ENCODE data around the gene GM2A. TPM values are rescaled to one million over a fixed set of nuclear protein-coding genes. Genes with fewer than 3 reads are reported as not detected.
A peak's percentile ranks its signal among the peaks of the same experiment; 100 is the strongest.

Gene GM2A
- total and polyA plus RNA-seq, 2 donors (not counting 1 experiment from before 2014, with no cell fraction given), result 29.8 to 82.7 TPM

DNA sequence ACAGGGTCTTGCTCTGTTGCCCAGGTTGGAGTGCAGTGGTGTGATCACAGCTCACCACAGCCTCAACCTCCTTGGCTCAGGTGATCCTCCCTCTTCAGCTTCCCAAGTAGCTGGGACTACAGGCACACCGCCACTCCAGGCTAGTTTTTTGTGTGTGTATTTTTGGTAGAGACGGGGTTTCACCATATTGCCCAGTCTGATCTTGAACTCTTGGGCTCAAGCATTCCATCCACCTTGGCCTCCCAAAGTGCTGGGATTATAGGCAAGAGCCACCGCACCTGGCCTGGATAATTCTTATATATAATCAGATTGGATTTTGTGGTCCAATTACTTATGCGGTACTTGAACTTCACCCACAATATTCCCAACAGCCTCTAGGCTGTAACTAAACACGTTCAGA is 48.9 kb upstream of the GM2A start:
- Histone ChIP-seq H2AFZ (ENCODE audit: insufficient read depth, low read depth, low read length, poor library complexity, severe bottlenecking) (no peak overlapping the region), H3K27me3 (replicated peaks in 1 of 4; ENCODE audit: control extremely low read depth in 1 of 4, control insufficient read depth in 3 of 4, insufficient read depth in 4 of 4, low read length in 3 of 4) (no peaks in the 10 kb centered on the region), H4K20me1 (ENCODE audit: control insufficient read depth, insufficient read depth, low read length, poor library complexity, severe bottlenecking) (no peaks in the 10 kb centered on the region), H3K4me3 (ENCODE audit: control extremely low read depth in 1 of 5, extremely low read depth in 1 of 5, insufficient read depth in 1 of 5, low read depth in 2 of 5, low read length in 4 of 5) (no peak overlapping the region), H3K4me1 (ENCODE audit: control insufficient read depth in 2 of 2, insufficient read depth in 2 of 2, low read length in 2 of 2) (peaks cover 37 to 52% of the 10 kb centered on the region in 2 donors), H3K27ac (ENCODE audit: low read length in 2 of 2) (peak overlapping the region in 1 of 2 donors; percentile 18), H3K4me2 (replicated peaks; ENCODE audit: low read depth, low read length, poor library complexity, severe bottlenecking) (no peak overlapping the region), H3K9ac (ENCODE audit: low read length) (no peak overlapping the region), H3K79me2 (ENCODE audit: control insufficient read depth, insufficient read depth, low read length) (peaks cover 64% of the 10 kb centered on the region), H3K36me3 (replicated peaks in 1 of 2; ENCODE audit: control extremely low read depth in 1 of 2, control insufficient read depth in 1 of 2, extremely low read depth in 1 of 2, insufficient read depth in 2 of 2, low read length in 1 of 2) (peaks cover 5 to 60% of the 10 kb centered on the region in 2 experiments), H3K9me3 (ENCODE audit: control extremely low read depth in 1 of 3, control insufficient read depth in 2 of 3, insufficient read depth in 1 of 3, low read length in 2 of 3) (no peaks in the 10 kb centered on the region)
- Mint-ChIP-seq H3K4me1 (peaks cover 60% of the 10 kb centered on the region), H3K27me3 (no peaks in the 10 kb centered on the region), H3K27ac (no peak overlapping the region), H3K9me3 (ENCODE audit: insufficient read depth) (no peaks in the 10 kb centered on the region), H3K4me3 (no peak overlapping the region)
- TF ChIP-seq, protein P1, sequence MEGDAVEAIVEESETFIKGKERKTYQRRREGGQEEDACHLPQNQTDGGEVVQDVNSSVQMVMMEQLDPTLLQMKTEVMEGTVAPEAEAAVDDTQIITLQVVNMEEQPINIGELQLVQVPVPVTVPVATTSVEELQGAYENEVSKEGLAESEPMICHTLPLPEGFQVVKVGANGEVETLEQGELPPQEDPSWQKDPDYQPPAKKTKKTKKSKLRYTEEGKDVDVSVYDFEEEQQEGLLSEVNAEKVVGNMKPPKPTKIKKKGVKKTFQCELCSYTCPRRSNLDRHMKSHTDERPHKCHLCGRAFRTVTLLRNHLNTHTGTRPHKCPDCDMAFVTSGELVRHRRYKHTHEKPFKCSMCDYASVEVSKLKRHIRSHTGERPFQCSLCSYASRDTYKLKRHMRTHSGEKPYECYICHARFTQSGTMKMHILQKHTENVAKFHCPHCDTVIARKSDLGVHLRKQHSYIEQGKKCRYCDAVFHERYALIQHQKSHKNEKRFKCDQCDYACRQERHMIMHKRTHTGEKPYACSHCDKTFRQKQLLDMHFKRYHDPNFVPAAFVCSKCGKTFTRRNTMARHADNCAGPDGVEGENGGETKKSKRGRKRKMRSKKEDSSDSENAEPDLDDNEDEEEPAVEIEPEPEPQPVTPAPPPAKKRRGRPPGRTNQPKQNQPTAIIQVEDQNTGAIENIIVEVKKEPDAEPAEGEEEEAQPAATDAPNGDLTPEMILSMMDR (IDR thresholded peaks at IDR 0.05), result no peak
- no peak for TF ChIP-seq EZH2 (IDR thresholded peaks at IDR 0.05; ENCODE audit: borderline replicate concordance, insufficient read depth, low read depth, low read length, poor library complexity, severe bottlenecking)
- intact Hi-C loops (cut with micrococcal nuclease), result no loop called here
- no peak for DNase-seq
- ChIA-PET POLR2A (interaction anchor here (1.1 kb wide), 1 partner anchor 7 kb away, joined by 3 read pairs; no protein-coding TSS in a partner anchor), CTCF (interaction anchor here (0.7 to 1.6 kb wide), 5 partner anchors 9 to 78 kb away, joined by 3 to 5 read pairs (median 4); no protein-coding TSS in a partner anchor)
- 100% methylated on average over 1 of the region's 5 CpGs for WGBS (ENCODE audit: insufficient coverage)
- no peak for ATAC-seq (ENCODE audit: low read depth)

DNA sequence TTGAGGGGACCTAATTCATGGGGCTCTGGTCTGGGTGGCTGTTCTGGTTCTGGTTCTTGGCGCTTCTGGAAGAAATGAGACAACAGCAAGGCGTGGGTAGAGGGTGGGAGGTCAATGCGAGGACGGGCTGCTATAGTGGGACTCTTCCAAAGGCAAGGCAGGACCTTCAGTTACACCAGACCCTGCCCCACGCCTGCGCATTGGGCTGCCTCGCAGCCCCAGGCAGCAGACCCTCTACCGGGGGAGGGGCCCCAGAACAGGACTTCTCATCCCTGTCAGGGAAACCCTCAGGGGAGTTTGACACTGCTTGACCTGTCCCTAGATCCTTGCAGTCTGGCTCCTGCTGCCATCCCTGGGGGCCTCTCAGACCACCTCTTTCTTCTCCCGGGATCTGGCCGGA is 47.6 kb upstream of the GM2A start:
- POLR2A ChIA-PET, result no interaction called here
- Mint-ChIP-seq H3K4me1 (peaks cover 65% of the 10 kb centered on the region), H3K27ac (peak overlapping the region; percentile 66), H3K4me3 (no peak overlapping the region), H3K27me3 (no peaks in the 10 kb centered on the region), H3K9me3 (ENCODE audit: insufficient read depth) (no peaks in the 10 kb centered on the region)
- intact Hi-C loops (cut with micrococcal nuclease), result no loop called here
- H3K27ac ChIP-seq (ENCODE audit: low read length in 2 of 2), result peak overlapping the region in 1 of 2 donors; percentile 1
- no peak overlapping the region for H2AFZ ChIP-seq (ENCODE audit: insufficient read depth, low read depth, low read length, poor library complexity, severe bottlenecking)
- 98% methylated on average over 10 of the region's 10 CpGs for WGBS (ENCODE audit: insufficient coverage)
- H4K20me1 ChIP-seq (ENCODE audit: control insufficient read depth, insufficient read depth, low read length, poor library complexity, severe bottlenecking), result no peaks in the 10 kb centered on the region
- H3K79me2 ChIP-seq (ENCODE audit: control insufficient read depth, insufficient read depth, low read length), result peaks cover 76% of the 10 kb centered on the region
- H3K9me3 ChIP-seq (ENCODE audit: control extremely low read depth in 1 of 3, control insufficient read depth in 2 of 3, insufficient read depth in 1 of 3, low read length in 2 of 3), result no peaks in the 10 kb centered on the region
- H3K4me3 ChIP-seq (ENCODE audit: control extremely low read depth in 1 of 5, extremely low read depth in 1 of 5, insufficient read depth in 1 of 5, low read depth in 2 of 5, low read length in 4 of 5), result no peak overlapping the region
- CTCF ChIA-PET, result interaction anchor here (1.4 to 1.6 kb wide), 2 partner anchors 33 to 89 kb away, joined by 3 to 4 read pairs; no protein-coding TSS in a partner anchor
- H3K4me2 ChIP-seq (replicated peaks; ENCODE audit: low read depth, low read length, poor library complexity, severe bottlenecking), result no peak overlapping the region
- peaks cover 5 to 46% of the 10 kb centered on the region in 2 experiments for H3K36me3 ChIP-seq (replicated peaks in 1 of 2; ENCODE audit: control extremely low read depth in 1 of 2, control insufficient read depth in 1 of 2, extremely low read depth in 1 of 2, insufficient read depth in 2 of 2, low read length in 1 of 2)
- no peak for TF ChIP-seq EZH2 (IDR thresholded peaks at IDR 0.05; ENCODE audit: borderline replicate concordance, insufficient read depth, low read depth, low read length, poor library complexity, severe bottlenecking)
- TF ChIP-seq, protein P1 (IDR thresholded peaks at IDR 0.05), result no peak
- ATAC-seq (ENCODE audit: low read depth), result no peak
- no peak for DNase-seq
- H3K9ac ChIP-seq (ENCODE audit: low read length), result no peak overlapping the region
- no peaks in the 10 kb centered on the region for H3K27me3 ChIP-seq (replicated peaks in 1 of 4; ENCODE audit: control extremely low read depth in 1 of 4, control insufficient read depth in 3 of 4, insufficient read depth in 4 of 4, low read length in 3 of 4)
- peaks cover 49 to 66% of the 10 kb centered on the region in 2 donors for H3K4me1 ChIP-seq (ENCODE audit: control insufficient read depth in 2 of 2, insufficient read depth in 2 of 2, low read length in 2 of 2)

Measured in B cell (primary cell).